ENCODE results near the gene JMJD8. TPM values are rescaled to one million over a fixed set of nuclear protein-coding genes. Genes with fewer than 3 reads are reported as not detected.

JMJD8 gene
- total and polyA plus RNA-seq, 10 donors, result 24.9 to 58.7 (median 35.9) TPM

DNA sequence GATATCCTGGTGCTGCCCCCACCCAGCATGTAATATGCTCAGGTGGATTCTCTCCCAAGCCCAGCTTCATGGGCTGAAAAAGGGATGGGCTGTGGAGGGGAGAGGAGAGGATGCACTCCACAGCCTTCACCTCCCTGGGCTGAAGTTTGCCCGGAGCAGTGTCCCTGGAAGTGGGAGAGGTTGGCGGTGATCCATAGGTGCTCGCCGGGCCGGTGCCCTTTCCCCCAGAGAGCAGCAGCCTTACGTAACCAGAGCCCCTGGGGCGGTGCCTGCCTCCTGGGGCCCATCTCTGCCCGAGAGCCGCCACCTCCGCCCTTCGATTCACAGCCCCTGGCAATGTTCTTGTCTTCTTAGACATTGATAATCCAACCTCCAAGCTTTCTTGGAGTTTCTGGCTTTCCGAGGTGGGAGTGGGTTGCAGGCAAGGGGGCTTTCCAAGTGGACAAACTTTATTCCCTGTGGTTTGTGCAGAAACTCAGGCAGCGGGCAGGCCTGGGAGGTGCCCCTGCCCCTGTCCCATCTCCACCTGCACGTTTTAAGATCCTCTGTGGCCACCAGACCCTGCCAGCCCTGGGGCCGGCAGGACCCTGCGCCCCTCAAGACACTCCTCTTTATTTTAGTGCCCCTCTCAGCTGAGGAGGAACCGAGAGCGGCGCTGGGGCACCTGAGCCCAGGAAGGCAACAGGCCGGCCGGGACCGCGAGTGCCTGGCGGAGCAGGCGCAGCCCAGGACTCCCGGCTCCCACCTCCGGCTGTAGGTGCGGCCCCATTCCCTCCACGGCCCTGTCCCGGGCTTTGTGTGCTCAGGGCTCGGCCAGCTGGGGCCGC is 38.1 kb downstream of the JMJD8 start:
- 70 to 88% (median 81%) methylated on average over 15 to 32 of the region's 32 CpGs for WGBS, 5 donors
- peaks cover 23 to 89% (median 66%) of the 10 kb centered on the region in 6 donors for H3K4me1 ChIP-seq
- H3K36me3 ChIP-seq, result no peaks in the 10 kb centered on the region
- no peak for DNase-seq
- intact Hi-C loops (cut with DNase I; ENCODE audit: low total_unique reads), result no loop called here
- no peak overlapping the region for H3K4me3 ChIP-seq
- H3K27ac ChIP-seq, result peak overlapping the region in 2 of 8 donors; percentile 12 to 96
- H3K9me3 ChIP-seq, result no peaks in the 10 kb centered on the region
- TF ChIP-seq, protein P1, sequence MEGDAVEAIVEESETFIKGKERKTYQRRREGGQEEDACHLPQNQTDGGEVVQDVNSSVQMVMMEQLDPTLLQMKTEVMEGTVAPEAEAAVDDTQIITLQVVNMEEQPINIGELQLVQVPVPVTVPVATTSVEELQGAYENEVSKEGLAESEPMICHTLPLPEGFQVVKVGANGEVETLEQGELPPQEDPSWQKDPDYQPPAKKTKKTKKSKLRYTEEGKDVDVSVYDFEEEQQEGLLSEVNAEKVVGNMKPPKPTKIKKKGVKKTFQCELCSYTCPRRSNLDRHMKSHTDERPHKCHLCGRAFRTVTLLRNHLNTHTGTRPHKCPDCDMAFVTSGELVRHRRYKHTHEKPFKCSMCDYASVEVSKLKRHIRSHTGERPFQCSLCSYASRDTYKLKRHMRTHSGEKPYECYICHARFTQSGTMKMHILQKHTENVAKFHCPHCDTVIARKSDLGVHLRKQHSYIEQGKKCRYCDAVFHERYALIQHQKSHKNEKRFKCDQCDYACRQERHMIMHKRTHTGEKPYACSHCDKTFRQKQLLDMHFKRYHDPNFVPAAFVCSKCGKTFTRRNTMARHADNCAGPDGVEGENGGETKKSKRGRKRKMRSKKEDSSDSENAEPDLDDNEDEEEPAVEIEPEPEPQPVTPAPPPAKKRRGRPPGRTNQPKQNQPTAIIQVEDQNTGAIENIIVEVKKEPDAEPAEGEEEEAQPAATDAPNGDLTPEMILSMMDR (IDR thresholded peaks at IDR 0.05 in 8 of 11, conservative IDR thresholded peaks at IDR 0.05 in 3 of 11), result no peak
- TF ChIP-seq POLR2AphosphoS5 (IDR thresholded peaks at IDR 0.05), result peak in 2 of 3 donors; percentile 14 to 36
- no peak for TF ChIP-seq POLR2A (IDR thresholded peaks at IDR 0.05)
- H3K27me3 ChIP-seq (replicated peaks in 1 of 7), result no peaks in the 10 kb centered on the region

DNA sequence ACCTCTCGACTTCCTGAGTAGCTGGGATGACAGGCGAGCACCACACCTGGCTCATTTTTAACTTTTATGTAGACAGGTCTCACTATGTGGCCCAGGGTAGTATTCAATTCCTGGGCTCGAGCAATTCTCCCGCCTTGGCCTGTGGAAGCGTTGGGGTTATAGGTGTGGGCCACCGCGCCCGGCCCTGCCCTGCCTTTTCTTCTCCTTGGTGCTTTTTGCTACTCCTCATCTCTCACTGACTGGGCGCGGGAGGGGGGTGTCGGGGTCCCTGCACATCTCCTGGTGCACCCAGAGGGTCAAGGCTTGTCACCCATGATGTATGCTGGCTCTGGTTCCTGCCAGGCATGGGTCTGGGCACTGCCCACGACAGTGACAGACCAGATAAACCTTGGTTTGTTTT is 39.6 kb downstream of the JMJD8 start:
- TF ChIP-seq POLR2AphosphoS5 (IDR thresholded peaks at IDR 0.05), result no peak
- no peak for TF ChIP-seq POLR2A (IDR thresholded peaks at IDR 0.05)
- TF ChIP-seq, protein P1 (IDR thresholded peaks at IDR 0.05 in 8 of 11, conservative IDR thresholded peaks at IDR 0.05 in 3 of 11), result no peak
- peaks cover 23 to 87% (median 57%) of the 10 kb centered on the region in 6 donors for H3K4me1 ChIP-seq
- no peaks in the 10 kb centered on the region for H3K36me3 ChIP-seq
- intact Hi-C loops (cut with DNase I; ENCODE audit: low total_unique reads), result loop anchor here (5.0 kb wide), 1 partner anchor 57 kb away; no protein-coding TSS in a partner anchor
- DNase-seq, result no peak
- 91 to 95% (median 93%) methylated on average over 12 of the region's 12 CpGs for whole genome bisulfite sequencing, 5 donors
- no peaks in the 10 kb centered on the region for H3K9me3 ChIP-seq
- H3K27ac ChIP-seq, result no peak overlapping the region
- H3K4me3 ChIP-seq, result no peak overlapping the region
- no peaks in the 10 kb centered on the region for H3K27me3 ChIP-seq (replicated peaks in 1 of 7)

DNA sequence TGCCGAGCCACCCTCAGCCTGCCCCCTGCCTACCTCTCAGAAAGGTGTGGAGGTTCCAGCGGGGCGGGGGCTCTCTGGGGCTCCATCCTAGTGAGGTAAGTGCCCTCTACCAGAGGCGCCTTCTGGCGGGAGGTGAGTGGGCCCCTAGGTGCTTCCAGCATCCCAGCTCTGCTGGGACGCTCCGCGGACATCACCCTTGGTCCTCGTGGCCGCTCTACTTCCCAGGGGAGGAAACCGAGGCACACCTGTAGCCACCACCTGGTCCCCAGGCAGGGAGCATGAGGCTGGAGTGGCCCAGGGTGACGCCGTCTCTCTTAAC is 41.1 kb downstream of the JMJD8 start:
- peak; percentile 79 for DNase-seq
- intact Hi-C loops (cut with DNase I; ENCODE audit: low total_unique reads), result loop anchor here (5.0 kb wide), 1 partner anchor 56 kb away; no protein-coding TSS in a partner anchor
- no peaks in the 10 kb centered on the region for H3K27me3 ChIP-seq (replicated peaks in 1 of 7)
- peak overlapping the region in 6 of 8 donors; percentile 88 to 93 (median 89) for H3K27ac ChIP-seq
- no peaks in the 10 kb centered on the region for H3K9me3 ChIP-seq
- H3K4me3 ChIP-seq, result peak overlapping the region; percentile 82 to 99 (median 94)
- TF ChIP-seq POLR2AphosphoS5 (IDR thresholded peaks at IDR 0.05) (no peak), POLR2A (IDR thresholded peaks at IDR 0.05) (no peak)
- TF ChIP-seq, protein P1 (IDR thresholded peaks at IDR 0.05 in 8 of 11, conservative IDR thresholded peaks at IDR 0.05 in 3 of 11), result no peak
- no peaks in the 10 kb centered on the region for H3K36me3 ChIP-seq
- WGBS, 5 donors, result 84 to 91% (median 86%) methylated on average over 12 to 13 of the region's 13 CpGs
- peaks cover 17 to 88% (median 54%) of the 10 kb centered on the region in 6 donors for H3K4me1 ChIP-seq

Measured in spleen (tissue), 11 donors.